Prostate gland (tissue), 2 donors: ENCODE measurements around the gene MAVS.

Experiments used
- POLR2A ChIP-seq: fragments of 450-650 bp; IDR thresholded peaks from one replicate; pipeline ENCODE4 v1.6.1; 2016; ENCODE audit warnings: antibody characterized with exemption, mild to moderate bottlenecking
- POLR2AphosphoS5 ChIP-seq: sonication (generic); formaldehyde crosslinking; IDR thresholded peaks from one replicate; pipeline ENCODE4 v1.6.1; 2017; ENCODE audit warnings: antibody characterized with exemption
- TF ChIP-seq, protein P1 (sequence below), 4 experiments: fragments of 200-600 bp in 2 of 4; fragments of 450-650 bp in 2 of 4; sonication (generic) in 2 of 4; IDR thresholded peaks; 1 replicate in 3 of 4; 2 replicates in 1 of 4; pipeline ENCODE4 v1.5.1; 2016 to 2019; ENCODE audit warnings: antibody characterized with exemption in 4 of 4, mild to moderate bottlenecking in 2 of 4, moderate library complexity in 2 of 4

DNA sequence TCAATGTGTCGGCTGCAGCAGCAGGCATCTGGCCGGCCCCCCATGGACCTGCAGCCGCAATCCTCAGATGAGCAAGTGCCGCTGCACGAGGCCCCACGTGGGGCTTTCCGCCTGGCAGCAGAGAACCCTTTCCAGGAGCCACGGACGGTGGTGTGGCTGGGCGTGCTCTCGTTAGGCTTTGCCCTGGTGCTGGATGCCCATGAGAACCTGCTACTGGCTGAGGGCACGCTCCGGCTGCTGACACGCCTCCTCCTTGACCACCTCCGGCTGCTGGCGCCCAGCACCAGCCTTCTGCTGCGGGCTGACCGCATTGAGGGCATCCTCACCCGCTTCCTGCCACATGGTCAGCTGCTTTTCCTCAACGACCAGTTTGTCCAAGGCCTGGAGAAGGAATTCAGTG lies 22.8 kb upstream of the MAVS start:
- TF ChIP-seq, protein P1, sequence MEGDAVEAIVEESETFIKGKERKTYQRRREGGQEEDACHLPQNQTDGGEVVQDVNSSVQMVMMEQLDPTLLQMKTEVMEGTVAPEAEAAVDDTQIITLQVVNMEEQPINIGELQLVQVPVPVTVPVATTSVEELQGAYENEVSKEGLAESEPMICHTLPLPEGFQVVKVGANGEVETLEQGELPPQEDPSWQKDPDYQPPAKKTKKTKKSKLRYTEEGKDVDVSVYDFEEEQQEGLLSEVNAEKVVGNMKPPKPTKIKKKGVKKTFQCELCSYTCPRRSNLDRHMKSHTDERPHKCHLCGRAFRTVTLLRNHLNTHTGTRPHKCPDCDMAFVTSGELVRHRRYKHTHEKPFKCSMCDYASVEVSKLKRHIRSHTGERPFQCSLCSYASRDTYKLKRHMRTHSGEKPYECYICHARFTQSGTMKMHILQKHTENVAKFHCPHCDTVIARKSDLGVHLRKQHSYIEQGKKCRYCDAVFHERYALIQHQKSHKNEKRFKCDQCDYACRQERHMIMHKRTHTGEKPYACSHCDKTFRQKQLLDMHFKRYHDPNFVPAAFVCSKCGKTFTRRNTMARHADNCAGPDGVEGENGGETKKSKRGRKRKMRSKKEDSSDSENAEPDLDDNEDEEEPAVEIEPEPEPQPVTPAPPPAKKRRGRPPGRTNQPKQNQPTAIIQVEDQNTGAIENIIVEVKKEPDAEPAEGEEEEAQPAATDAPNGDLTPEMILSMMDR (IDR thresholded peaks at IDR 0.05) = no peak
- no peak for TF ChIP-seq POLR2AphosphoS5
- no peak for TF ChIP-seq POLR2A
